Trophoblast cell (in vitro differentiated cells and primary cell): ENCODE data around the gene CCDC106.

ENCODE experiments used
- DNase-seq, 2 donors: peaks; one replicate each; pipeline ENCODE4 v3.0.0-alpha.2; 2016
- H2AFZ ChIP-seq: 2 replicates; pipeline ENCODE4 v1.6.1; 2013; ENCODE audit warnings: low read length, moderate library complexity, mild to moderate bottlenecking; ENCODE audit not compliant: insufficient read depth, poor library complexity
- H2AK5ac ChIP-seq: 2 replicates; pipeline ENCODE4 v1.6.1; 2013; ENCODE audit warnings: mild to moderate bottlenecking, low read length
- H2BK120ac ChIP-seq: 2 replicates; pipeline ENCODE4 v1.6.1; 2013; ENCODE audit warnings: low read length, mild to moderate bottlenecking, moderate library complexity; ENCODE audit not compliant: insufficient read depth, poor library complexity
- H2BK12ac ChIP-seq: 2 replicates; pipeline ENCODE4 v1.6.1; 2013; ENCODE audit warnings: mild to moderate bottlenecking, low read length, moderate library complexity
- H2BK5ac ChIP-seq: 2 replicates; pipeline ENCODE4 v1.6.1; 2013; ENCODE audit warnings: low read length, low read depth, moderate library complexity, mild to moderate bottlenecking; ENCODE audit not compliant: poor library complexity
- H3K14ac ChIP-seq: 2 replicates; pipeline ENCODE4 v1.6.1; 2013; ENCODE audit warnings: mild to moderate bottlenecking, low read length
- H3K18ac ChIP-seq: 2 replicates; pipeline ENCODE4 v1.6.1; 2013; ENCODE audit warnings: mild to moderate bottlenecking, low read length
- H3K23ac ChIP-seq: 2 replicates; pipeline ENCODE4 v1.6.1; 2013; ENCODE audit warnings: low read length
- H3K27ac ChIP-seq: 2 replicates; pipeline ENCODE4 v1.5.1; 2013; ENCODE audit warnings: low read depth, mild to moderate bottlenecking, inconsistent platforms, low read length, moderate library complexity
- H3K27me3 ChIP-seq: 2 replicates; pipeline ENCODE4 v1.6.1; 2013; ENCODE audit warnings: inconsistent platforms, mild to moderate bottlenecking, low read length, moderate library complexity; ENCODE audit not compliant: insufficient read depth
- H3K36me3 ChIP-seq, 2 experiments: 1 replicate in 1 of 2; 2 replicates in 1 of 2; pipeline ENCODE4 v1.6.1; 2013; ENCODE audit warnings: low read length in 2 of 2, mild to moderate bottlenecking in 2 of 2, moderate library complexity in 1 of 2; ENCODE audit not compliant: insufficient read depth in 2 of 2, control insufficient read depth in 1 of 2
- H3K4ac ChIP-seq: 2 replicates; pipeline ENCODE4 v1.6.1; 2013; ENCODE audit warnings: low read depth, mild to moderate bottlenecking, low read length, moderate library complexity
- H3K4me1 ChIP-seq, 2 experiments: 1 replicate in 1 of 2; 2 replicates in 1 of 2; pipeline ENCODE4 v1.6.1; 2013; ENCODE audit warnings: low read length in 2 of 2, mild to moderate bottlenecking in 2 of 2, moderate library complexity in 1 of 2; ENCODE audit not compliant: insufficient read depth in 2 of 2, control insufficient read depth in 1 of 2
- H3K4me2 ChIP-seq: 2 replicates; pipeline ENCODE4 v1.6.1; 2013; ENCODE audit warnings: inconsistent platforms, mild to moderate bottlenecking, low read length, moderate library complexity
- H3K4me3 ChIP-seq: 2 replicates; pipeline ENCODE4 v1.5.1; 2013; ENCODE audit warnings: mild to moderate bottlenecking, low read depth, low read length, inconsistent platforms
- H3K79me1 ChIP-seq: one replicate; pipeline ENCODE4 v1.6.1; 2013; ENCODE audit warnings: low read length
- H3K79me2 ChIP-seq: 2 replicates; pipeline ENCODE4 v1.6.1; 2013; ENCODE audit warnings: low read length, mild to moderate bottlenecking; ENCODE audit not compliant: control insufficient read depth, insufficient read depth, poor library complexity
- H3K9ac ChIP-seq: 2 replicates; pipeline ENCODE4 v1.6.1; 2013; ENCODE audit warnings: mild to moderate bottlenecking, low read length
- H3K9me3 ChIP-seq: 2 replicates; pipeline ENCODE4 v1.6.1; 2013; ENCODE audit warnings: low read depth, mild to moderate bottlenecking, control low read depth, inconsistent platforms, low read length; ENCODE audit not compliant: insufficient read depth
- H4K12ac ChIP-seq: 2 replicates; pipeline ENCODE4 v1.6.1; 2013; ENCODE audit warnings: low read depth, mild to moderate bottlenecking, low read length, moderate library complexity
- H4K8ac ChIP-seq: 2 replicates; pipeline ENCODE4 v1.6.1; 2013; ENCODE audit warnings: low read depth, mild to moderate bottlenecking, low read length, moderate library complexity
- H4K91ac ChIP-seq: one replicate; pipeline ENCODE4 v1.6.1; 2013; ENCODE audit warnings: low read depth, mild to moderate bottlenecking, low read length, moderate library complexity
- WGBS: extraction: QIAGEN DNeasy Blood & Tissue Kit; methylation state at CpG from one replicate; pipeline ENCODE4 v1.1.7; 2013; ENCODE audit warnings: missing lambda C conversion rate; ENCODE audit not compliant: insufficient read length, insufficient coverage; ENCODE audit errors: extremely low coverage; 5-methylcytosine and 5-hydroxymethylcytosine counted together

The CCDC106 gene

DNA sequence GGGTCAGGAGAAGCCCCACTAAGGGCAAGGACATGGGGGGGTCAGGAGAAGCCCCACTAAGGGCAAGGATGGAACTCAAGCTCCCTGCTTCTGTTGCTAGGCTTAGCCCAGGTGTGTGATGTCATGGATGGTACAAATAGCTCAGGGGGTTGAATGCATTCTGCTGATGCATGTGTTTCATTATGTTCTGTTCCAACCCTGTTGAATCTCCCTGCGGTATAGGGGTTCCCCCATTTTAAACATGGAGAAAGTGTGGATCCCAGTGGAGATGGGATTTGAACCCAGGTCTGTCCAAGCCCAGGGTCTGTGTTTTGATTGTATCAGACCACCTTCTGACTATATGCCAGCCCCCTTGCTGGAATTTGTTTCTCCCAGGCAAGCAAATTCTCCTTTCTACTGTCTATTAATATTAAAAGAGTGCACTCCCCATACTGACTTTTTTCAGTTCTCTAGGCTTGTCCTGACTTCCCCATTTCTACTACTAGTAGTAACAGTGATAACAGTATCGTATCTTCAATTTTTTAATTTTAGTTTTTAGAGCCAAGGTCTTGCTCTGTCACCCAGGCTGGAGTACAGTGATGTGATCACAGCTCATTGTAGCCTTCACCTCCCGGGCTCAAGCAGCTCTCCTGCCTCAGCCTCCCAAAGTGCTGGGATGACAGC is 35.9 kb upstream of the CCDC106 start:
- H3K4ac ChIP-seq = no peak overlapping the region
- no peak for DNase-seq
- H3K14ac ChIP-seq = no peak overlapping the region
- WGBS = no CpG with 5 or more reads among the region's 3 CpGs
- no peaks in the 10 kb centered on the region for H3K79me1 ChIP-seq
- H3K4me1 ChIP-seq = no peaks in the 10 kb centered on the region
- no peak overlapping the region for H3K4me3 ChIP-seq
- no peak overlapping the region for H3K27ac ChIP-seq
- H3K9me3 ChIP-seq = peaks cover 7% of the 10 kb centered on the region
- no peak overlapping the region for H3K4me2 ChIP-seq
- no peak overlapping the region for H2BK5ac ChIP-seq
- H3K36me3 ChIP-seq = peaks cover 40 to 44% of the 10 kb centered on the region in 2 experiments
- no peak overlapping the region for H4K8ac ChIP-seq
- H2BK12ac ChIP-seq = no peak overlapping the region
- H3K79me2 ChIP-seq = no peaks in the 10 kb centered on the region
- H2AFZ ChIP-seq = no peak overlapping the region
- H3K27me3 ChIP-seq = no peaks in the 10 kb centered on the region
- no peak overlapping the region for H3K23ac ChIP-seq
- H3K18ac ChIP-seq = no peak overlapping the region
- no peak overlapping the region for H4K91ac ChIP-seq
- H3K9ac ChIP-seq = no peak overlapping the region
- H2AK5ac ChIP-seq = no peak overlapping the region
- H4K12ac ChIP-seq = no peak overlapping the region
- no peak overlapping the region for H2BK120ac ChIP-seq

DNA sequence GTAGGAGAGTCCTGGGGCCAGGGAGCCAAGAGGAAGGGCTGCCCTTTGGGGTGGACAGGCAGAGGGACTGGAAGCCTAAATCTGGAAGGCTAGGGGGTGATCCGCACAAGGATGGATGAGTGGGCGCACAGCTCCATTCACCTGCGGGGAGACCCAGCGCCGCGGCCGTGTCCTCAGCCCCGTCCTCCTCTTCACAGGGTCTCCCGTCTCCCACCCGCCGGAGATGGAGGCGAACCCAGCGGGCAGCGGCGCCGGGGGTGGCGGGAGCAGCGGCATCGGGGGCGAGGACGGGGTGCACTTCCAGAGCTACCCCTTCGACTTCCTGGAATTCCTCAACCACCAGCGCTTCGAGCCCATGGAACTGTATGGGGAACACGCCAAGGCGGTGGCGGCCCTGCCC is 34.6 kb upstream of the CCDC106 start:
- H2BK12ac ChIP-seq = no peak overlapping the region
- no peak overlapping the region for H3K4me2 ChIP-seq
- H2AK5ac ChIP-seq = no peak overlapping the region
- no peaks in the 10 kb centered on the region for H3K79me2 ChIP-seq
- no peak overlapping the region for H3K4ac ChIP-seq
- no peak overlapping the region for H2AFZ ChIP-seq
- no peaks in the 10 kb centered on the region for H3K79me1 ChIP-seq
- H3K4me1 ChIP-seq = no peaks in the 10 kb centered on the region
- no peak overlapping the region for H3K9ac ChIP-seq
- H3K4me3 ChIP-seq = no peak overlapping the region
- H3K23ac ChIP-seq = no peak overlapping the region
- H3K36me3 ChIP-seq = peaks cover 45 to 51% of the 10 kb centered on the region in 2 experiments
- no peak overlapping the region for H3K27ac ChIP-seq
- H4K91ac ChIP-seq = no peak overlapping the region
- H3K9me3 ChIP-seq = peaks cover 7% of the 10 kb centered on the region
- H3K18ac ChIP-seq = no peak overlapping the region
- no peaks in the 10 kb centered on the region for H3K27me3 ChIP-seq
- H4K8ac ChIP-seq = no peak overlapping the region
- no peak for DNase-seq
- H3K14ac ChIP-seq = no peak overlapping the region
- H2BK120ac ChIP-seq = no peak overlapping the region
- H4K12ac ChIP-seq = no peak overlapping the region
- no CpG with 5 or more reads among the region's 27 CpGs for WGBS
- H2BK5ac ChIP-seq = no peak overlapping the region

DNA sequence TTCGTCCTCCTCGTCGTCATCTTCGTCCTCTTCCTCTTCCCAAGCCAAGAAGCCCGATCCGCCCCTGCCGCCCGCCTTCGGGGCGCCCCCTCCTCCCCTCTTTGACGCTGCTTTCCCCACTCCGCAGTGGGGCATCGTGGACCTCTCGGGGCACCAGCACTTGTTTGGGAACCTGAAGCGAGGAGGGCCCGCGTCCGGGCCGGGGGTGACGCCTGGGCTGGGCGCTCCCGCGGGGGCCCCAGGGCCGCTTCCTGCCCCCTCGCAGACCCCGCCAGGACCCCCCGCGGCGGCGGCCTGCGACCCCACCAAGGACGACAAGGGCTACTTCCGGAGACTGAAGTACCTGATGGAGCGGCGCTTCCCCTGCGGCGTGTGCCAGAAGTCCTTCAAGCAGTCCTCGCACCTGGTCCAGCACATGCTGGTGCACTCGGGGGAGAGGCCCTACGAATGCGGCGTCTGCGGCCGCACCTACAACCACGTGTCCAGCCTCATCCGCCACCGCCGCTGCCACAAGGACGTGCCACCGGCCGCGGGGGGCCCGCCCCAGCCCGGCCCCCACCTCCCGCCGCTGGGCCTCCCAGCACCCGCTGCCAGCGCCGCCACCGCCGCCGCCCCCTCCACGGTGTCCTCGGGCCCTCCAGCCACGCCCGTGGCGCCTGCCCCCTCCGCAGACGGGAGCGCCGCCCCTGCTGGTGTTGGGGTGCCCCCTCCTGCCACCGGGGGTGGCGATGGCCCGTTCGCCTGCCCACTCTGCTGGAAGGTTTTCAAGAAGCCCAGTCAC is 33.9 kb upstream of the CCDC106 start:
- H2BK5ac ChIP-seq = no peak overlapping the region
- no peak overlapping the region for H3K9ac ChIP-seq
- H3K14ac ChIP-seq = no peak overlapping the region
- no peak overlapping the region for H3K4me2 ChIP-seq
- H4K12ac ChIP-seq = no peak overlapping the region
- no peak overlapping the region for H3K27ac ChIP-seq
- H3K4me1 ChIP-seq = no peaks in the 10 kb centered on the region
- no peak overlapping the region for H2BK12ac ChIP-seq
- no peak overlapping the region for H2AFZ ChIP-seq
- H3K18ac ChIP-seq = no peak overlapping the region
- H4K91ac ChIP-seq = no peak overlapping the region
- H4K8ac ChIP-seq = no peak overlapping the region
- no peaks in the 10 kb centered on the region for H3K79me1 ChIP-seq
- no peaks in the 10 kb centered on the region for H3K27me3 ChIP-seq
- no peak overlapping the region for H3K23ac ChIP-seq
- H2AK5ac ChIP-seq = no peak overlapping the region
- WGBS = 100% methylated on average over 5 of the region's 75 CpGs
- H3K79me2 ChIP-seq = no peaks in the 10 kb centered on the region
- H3K4me3 ChIP-seq = no peak overlapping the region
- peaks cover 45 to 51% of the 10 kb centered on the region in 2 experiments for H3K36me3 ChIP-seq
- no peak overlapping the region for H2BK120ac ChIP-seq
- H3K4ac ChIP-seq = no peak overlapping the region
- no peak for DNase-seq
- H3K9me3 ChIP-seq = peaks cover 7% of the 10 kb centered on the region

DNA sequence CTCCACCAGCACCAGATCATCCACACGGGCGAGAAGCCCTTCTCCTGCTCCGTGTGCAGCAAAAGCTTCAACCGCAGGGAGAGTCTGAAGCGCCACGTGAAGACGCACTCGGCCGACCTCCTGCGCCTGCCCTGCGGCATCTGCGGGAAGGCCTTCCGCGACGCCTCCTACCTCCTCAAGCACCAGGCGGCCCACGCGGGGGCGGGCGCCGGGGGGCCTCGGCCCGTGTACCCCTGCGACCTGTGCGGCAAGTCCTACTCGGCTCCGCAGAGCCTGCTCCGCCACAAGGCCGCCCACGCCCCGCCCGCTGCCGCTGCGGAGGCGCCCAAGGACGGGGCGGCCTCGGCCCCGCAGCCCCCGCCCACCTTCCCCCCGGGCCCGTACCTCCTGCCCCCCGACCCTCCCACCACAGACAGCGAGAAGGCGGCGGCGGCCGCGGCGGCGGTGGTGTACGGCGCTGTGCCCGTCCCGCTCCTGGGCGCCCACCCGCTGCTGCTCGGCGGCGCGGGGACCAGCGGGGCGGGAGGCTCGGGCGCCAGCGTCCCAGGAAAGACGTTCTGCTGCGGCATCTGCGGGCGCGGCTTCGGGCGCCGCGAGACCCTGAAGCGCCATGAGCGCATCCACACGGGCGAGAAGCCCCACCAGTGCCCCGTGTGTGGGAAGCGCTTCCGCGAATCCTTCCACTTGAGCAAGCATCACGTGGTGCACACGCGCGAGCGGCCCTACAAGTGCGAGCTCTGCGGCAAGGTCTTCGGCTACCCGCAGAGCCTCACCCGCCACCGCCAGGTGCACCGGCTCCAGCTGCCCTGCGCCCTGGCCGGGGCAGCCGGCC is 33.1 kb upstream of the CCDC106 start:
- H3K23ac ChIP-seq = no peak overlapping the region
- DNase-seq = no peak
- H2BK12ac ChIP-seq = no peak overlapping the region
- no peak overlapping the region for H3K27ac ChIP-seq
- H3K27me3 ChIP-seq = no peaks in the 10 kb centered on the region
- H3K9me3 ChIP-seq = peaks cover 7% of the 10 kb centered on the region
- H3K4ac ChIP-seq = no peak overlapping the region
- no peak overlapping the region for H3K4me3 ChIP-seq
- no peak overlapping the region for H2BK5ac ChIP-seq
- H4K12ac ChIP-seq = no peak overlapping the region
- H4K8ac ChIP-seq = no peak overlapping the region
- no peak overlapping the region for H4K91ac ChIP-seq
- no peak overlapping the region for H2BK120ac ChIP-seq
- H3K4me1 ChIP-seq = no peaks in the 10 kb centered on the region
- H3K9ac ChIP-seq = no peak overlapping the region
- no peak overlapping the region for H3K18ac ChIP-seq
- no peak overlapping the region for H2AFZ ChIP-seq
- H2AK5ac ChIP-seq = no peak overlapping the region
- H3K14ac ChIP-seq = no peak overlapping the region
- WGBS = no CpG with 5 or more reads among the region's 98 CpGs
- no peaks in the 10 kb centered on the region for H3K79me1 ChIP-seq
- peaks cover 42 to 45% of the 10 kb centered on the region in 2 experiments for H3K36me3 ChIP-seq
- H3K79me2 ChIP-seq = no peaks in the 10 kb centered on the region
- H3K4me2 ChIP-seq = no peak overlapping the region
